Measurements from ENCODE around the gene HTR2A.

Gene HTR2A

GRCh38 chr13:46803586-46803985 is 93.3 kb downstream of the HTR2A start:
- no peak for DNase-seq

- no peak for DNase-seq
Measured at GRCh38 chr13:46801858-46802257, 95.0 kb downstream of the HTR2A start.

- DNase-seq: no peak
Measured at GRCh38 chr13:46799139-46799538, 97.7 kb downstream of the HTR2A start.

GRCh38 chr13:46797501-46798237 is 99.2 kb downstream of the HTR2A start:
- DNase-seq: no peak

GRCh38 chr13:46796515-46797474 is 100.1 kb downstream of the HTR2A start, which contains the start of gene ESD:
Gene ESD (minus strand): TSS chr13:46797161. CDS start chr13:46791413, 5,748 bp downstream.
- peak; percentile 76 for DNase-seq

- DNase-seq: no peak
Measured at GRCh38 chr13:46796129-46796514, 100.7 kb downstream of the HTR2A start.

GRCh38 chr13:46795321-46795720 is 101.5 kb downstream of the HTR2A start:
- DNase-seq: no peak

- DNase-seq: no peak
Measured at GRCh38 chr13:46783504-46783903, 113.3 kb downstream of the HTR2A start.

- no peak for DNase-seq
Measured at GRCh38 chr13:46782691-46783090, 114.2 kb downstream of the HTR2A start.

- no peak for DNase-seq
Measured at GRCh38 chr13:46782066-46782465, 114.8 kb downstream of the HTR2A start.

Data from NCI-H446 treated with DMSO at 0.1 percent for 48 hours (cell line).